PC-9 (cell line): Measurements from ENCODE around the gene AGBL2.

Experiments used
- CTCF ChIP-seq: fragments of 200-600 bp; sonication (generic); conservative IDR thresholded peaks from 2 replicates; pipeline ENCODE4 v1.6.1; 2017; ENCODE audit warnings: mixed run types, antibody characterized with exemption, mild to moderate bottlenecking, moderate library complexity
- EZH2 ChIP-seq: fragments of 200-600 bp; sonication (generic); IDR thresholded peaks from 2 replicates; pipeline ENCODE4 v1.8.0; 2017; ENCODE audit warnings: antibody characterized with exemption, low read depth

DNA sequence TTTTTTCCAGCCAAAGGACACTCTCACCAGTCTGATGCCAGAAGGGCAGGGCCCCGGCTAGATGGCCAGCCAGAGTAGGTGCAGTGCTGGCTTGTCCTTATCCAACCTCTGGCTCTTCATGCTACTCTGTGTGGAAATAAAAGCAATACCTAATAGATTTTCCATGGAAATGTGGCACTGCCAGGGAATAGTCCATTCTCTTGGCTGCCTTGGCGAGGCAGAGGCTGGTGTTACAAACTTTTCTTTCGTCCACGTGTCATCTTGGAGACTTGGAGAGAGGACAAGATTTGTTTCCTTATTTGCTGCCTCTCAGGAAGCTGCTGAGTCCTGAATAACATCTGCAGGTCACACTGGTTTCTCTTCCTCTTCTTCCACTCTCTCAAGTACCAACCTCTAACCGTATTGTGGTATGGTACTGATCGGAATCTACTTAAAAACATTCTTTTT is 103.8 kb downstream of the AGBL2 start:
- TF ChIP-seq CTCF (no peak), EZH2 (no peak)
